NB4 (cell line): ENCODE results near the gene DGKH.

Experiments
- DNase-seq: peaks from one replicate; pipeline ENCODE4 v3.0.0; 2010; ENCODE audit warnings: low read depth
- H3K4me3 ChIP-seq: one replicate; pipeline ENCODE4 v1.5.1; 2011; ENCODE audit warnings: mild to moderate bottlenecking, low read depth, low read length, moderate library complexity
- MYC ChIP-seq: IDR thresholded peaks from 2 replicates; pipeline ENCODE4 v1.6.1; 2011; ENCODE audit warnings: low read depth, low read length
- POLR2A ChIP-seq: IDR thresholded peaks from 2 replicates; pipeline ENCODE4 v1.6.1; 2011; ENCODE audit warnings: mild to moderate bottlenecking; ENCODE audit not compliant: insufficient read length; ENCODE audit errors: extremely low read depth
- TF ChIP-seq, protein P1 (sequence below): IDR thresholded peaks from 2 replicates; pipeline ENCODE4 v1.6.1; 2011; ENCODE audit warnings: low read depth, low read length
- TF ChIP-seq, protein P2 (sequence below): IDR thresholded peaks from one replicate; pipeline ENCODE4 v1.5.1; 2012; ENCODE audit warnings: low read depth, low read length

The DGKH gene

DNA sequence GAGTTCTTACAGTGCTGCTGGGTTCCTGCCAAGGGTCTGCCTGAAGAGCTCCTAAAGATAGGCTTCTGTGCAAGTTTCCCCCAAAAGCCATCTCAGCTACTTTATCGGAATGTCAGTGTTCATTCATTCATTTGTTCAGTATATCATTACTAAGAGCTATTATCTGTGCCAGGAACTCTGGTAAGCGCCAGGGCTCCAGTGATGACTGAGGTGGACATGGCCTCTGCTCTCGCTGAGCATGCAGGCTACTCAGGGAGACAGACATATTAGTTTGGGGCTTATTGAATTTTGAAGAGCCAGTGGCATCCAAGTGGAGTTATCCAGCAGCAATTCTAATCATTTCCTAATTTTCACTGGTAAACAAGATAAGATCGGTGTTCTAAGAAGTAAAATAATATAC, 65.8 kb downstream of the DGKH start:
- H3K4me3 ChIP-seq = no peak overlapping the region
- TF ChIP-seq, protein P1, sequence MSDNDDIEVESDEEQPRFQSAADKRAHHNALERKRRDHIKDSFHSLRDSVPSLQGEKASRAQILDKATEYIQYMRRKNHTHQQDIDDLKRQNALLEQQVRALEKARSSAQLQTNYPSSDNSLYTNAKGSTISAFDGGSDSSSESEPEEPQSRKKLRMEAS = no peak
- TF ChIP-seq POLR2A = no peak
- TF ChIP-seq, protein P2, sequence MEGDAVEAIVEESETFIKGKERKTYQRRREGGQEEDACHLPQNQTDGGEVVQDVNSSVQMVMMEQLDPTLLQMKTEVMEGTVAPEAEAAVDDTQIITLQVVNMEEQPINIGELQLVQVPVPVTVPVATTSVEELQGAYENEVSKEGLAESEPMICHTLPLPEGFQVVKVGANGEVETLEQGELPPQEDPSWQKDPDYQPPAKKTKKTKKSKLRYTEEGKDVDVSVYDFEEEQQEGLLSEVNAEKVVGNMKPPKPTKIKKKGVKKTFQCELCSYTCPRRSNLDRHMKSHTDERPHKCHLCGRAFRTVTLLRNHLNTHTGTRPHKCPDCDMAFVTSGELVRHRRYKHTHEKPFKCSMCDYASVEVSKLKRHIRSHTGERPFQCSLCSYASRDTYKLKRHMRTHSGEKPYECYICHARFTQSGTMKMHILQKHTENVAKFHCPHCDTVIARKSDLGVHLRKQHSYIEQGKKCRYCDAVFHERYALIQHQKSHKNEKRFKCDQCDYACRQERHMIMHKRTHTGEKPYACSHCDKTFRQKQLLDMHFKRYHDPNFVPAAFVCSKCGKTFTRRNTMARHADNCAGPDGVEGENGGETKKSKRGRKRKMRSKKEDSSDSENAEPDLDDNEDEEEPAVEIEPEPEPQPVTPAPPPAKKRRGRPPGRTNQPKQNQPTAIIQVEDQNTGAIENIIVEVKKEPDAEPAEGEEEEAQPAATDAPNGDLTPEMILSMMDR = no peak
- TF ChIP-seq MYC = no peak
- DNase-seq = no peak

DNA sequence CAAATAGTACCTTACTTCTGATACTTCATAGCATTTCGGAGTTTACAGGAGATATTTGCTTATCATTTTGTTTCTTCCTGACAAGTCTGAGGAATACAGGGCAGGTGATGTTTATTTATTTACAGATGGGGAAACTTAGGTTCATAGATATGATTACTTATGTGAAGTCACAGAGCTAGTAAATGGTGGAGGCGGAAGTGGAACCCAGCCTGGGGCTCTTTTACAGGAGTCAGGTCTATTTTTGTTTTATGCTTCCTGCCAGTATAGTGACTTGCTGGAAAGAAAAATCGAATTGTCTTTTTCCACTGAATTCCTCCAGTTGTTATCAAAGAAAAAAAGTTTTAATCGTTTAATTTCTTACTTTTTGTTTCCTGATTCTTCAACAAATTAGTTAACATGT, 66.5 kb downstream of the DGKH start:
- no peak for DNase-seq
- no peak overlapping the region for H3K4me3 ChIP-seq
- TF ChIP-seq MYC (no peak), POLR2A (no peak)
- TF ChIP-seq, protein P1 = no peak
- TF ChIP-seq, protein P2 = no peak

DNA sequence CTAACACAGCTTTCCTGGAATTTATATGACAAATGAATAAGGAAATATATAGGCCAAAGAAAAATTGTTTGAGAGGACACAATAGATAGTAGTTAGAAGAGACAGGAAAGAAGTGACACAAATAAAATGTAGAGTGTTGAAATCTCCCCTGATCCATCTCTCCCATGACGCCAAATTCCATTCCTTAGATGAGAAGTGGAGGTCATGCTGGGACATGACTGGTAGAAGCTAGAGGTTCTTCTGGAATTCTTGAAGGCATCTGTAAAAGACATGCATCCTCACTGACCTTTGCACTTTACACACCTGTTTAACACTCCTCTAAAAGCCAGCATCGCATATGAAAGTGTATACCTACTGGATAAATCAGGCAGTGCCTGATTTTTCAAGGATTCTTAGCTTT, 67.8 kb downstream of the DGKH start:
- no peak for DNase-seq
- no peak overlapping the region for H3K4me3 ChIP-seq
- no peak for TF ChIP-seq MYC
- TF ChIP-seq, protein P1 = no peak
- TF ChIP-seq POLR2A = no peak
- TF ChIP-seq, protein P2 = no peak

DNA sequence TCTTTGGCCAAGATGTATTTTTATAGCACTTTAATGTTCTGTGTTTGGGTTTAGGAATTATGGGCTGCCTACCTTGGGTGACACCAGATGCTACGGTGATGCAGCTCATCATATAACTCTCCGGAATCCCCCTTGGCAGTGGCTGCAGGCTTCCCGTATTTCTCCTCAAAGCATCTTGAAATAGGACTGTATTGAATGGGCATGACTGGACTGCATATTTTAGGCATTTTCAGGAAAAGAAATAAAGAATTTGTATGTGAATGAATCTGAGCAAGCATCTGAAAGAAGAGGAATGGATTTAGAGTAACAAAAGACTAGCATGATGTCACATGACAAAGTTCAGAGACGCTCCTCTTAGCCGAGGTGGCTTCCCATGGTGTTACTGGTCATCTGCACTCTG, 70.6 kb downstream of the DGKH start:
- TF ChIP-seq MYC (no peak), POLR2A (no peak)
- TF ChIP-seq, protein P2 = no peak
- TF ChIP-seq, protein P1 = no peak
- no peak overlapping the region for H3K4me3 ChIP-seq
- DNase-seq = no peak

DNA sequence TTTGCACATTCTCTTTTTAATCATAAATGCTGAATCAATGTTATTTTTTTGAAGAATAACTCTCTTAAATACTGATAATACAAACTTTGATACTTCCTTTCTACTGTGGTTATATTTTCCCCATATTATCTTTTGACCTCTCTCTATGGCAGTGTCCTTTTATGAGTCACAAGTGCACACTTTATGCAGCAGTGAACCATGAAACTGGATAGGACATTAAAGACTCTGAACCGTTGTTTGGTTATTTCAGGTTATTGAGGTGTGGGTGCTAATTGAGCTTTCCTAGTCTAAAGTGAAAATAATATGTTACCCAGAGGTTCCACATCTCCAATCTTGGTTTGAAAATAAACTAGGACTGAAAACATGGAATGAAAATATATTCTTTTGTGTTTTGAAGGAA, 71.4 kb downstream of the DGKH start:
- no peak for DNase-seq
- no peak for TF ChIP-seq MYC
- TF ChIP-seq, protein P1 = no peak
- no peak for TF ChIP-seq POLR2A
- TF ChIP-seq, protein P2 = no peak
- no peak overlapping the region for H3K4me3 ChIP-seq

DNA sequence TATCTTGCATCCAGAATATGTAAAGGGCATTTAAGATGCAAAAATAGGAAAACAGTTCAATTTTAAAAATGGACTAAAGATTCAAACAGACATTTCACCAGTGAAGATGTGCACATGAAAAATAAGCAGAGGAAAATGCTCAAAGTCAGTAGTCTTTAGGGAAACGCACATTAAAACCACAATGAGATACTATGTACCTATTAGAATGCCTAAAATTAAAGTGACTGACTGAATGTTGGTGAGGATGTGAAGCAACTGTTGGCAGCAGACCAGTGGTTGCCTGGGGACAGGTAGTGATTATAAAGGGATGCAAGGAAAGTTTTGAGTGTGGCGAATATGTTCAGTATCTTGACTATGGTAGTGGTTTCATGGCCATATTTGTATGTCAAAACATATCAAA, 75.2 kb downstream of the DGKH start:
- TF ChIP-seq, protein P2 = no peak
- no peak for TF ChIP-seq MYC
- no peak for TF ChIP-seq POLR2A
- TF ChIP-seq, protein P1 = no peak

More for the DNA sequence above, 75.2 kb downstream of the DGKH start:
- no peak overlapping the region for H3K4me3 ChIP-seq
- DNase-seq = no peak
